Central memory CD4-positive, alpha-beta T cell (primary cell): ENCODE data around the gene WDSUB1.

Source experiments
- DNase-seq: peaks from one replicate; pipeline ENCODE4 v3.0.0; 2022

Gene WDSUB1

GRCh38 chr2:159192371-159192918 is 94.1 kb downstream of the WDSUB1 start:
- no peak for DNase-seq

GRCh38 chr2:159188449-159188848 is 98.1 kb downstream of the WDSUB1 start:
- no peak for DNase-seq

- no peak for DNase-seq
Observed at GRCh38 chr2:159187106-159187505, 99.4 kb downstream of the WDSUB1 start.

- DNase-seq: no peak
Observed at GRCh38 chr2:159186462-159186861, 100.0 kb downstream of the WDSUB1 start.
